Tibial artery (tissue), 4 donors: ENCODE results near the gene STRADB.
"Not testable (repeated sequence)": the region's sequence is repeated elsewhere in the genome, so short reads cannot be mapped to it uniquely, and the experiment has no call there.

ENCODE experiments used
- DNase-seq, 2 donors: peaks; one replicate each; pipeline ENCODE4 v3.0.0-alpha.2; 2019
- H3K27ac ChIP-seq, 2 donors: fragments of 200-600 bp; sonication (generic) in 1 of 2; 1 replicate in 1 of 2; 2 replicates in 1 of 2; pipeline ENCODE4 v1.5.1; 2018 to 2019; ENCODE audit warnings: mild to moderate bottlenecking in 1 of 2
- H3K27me3 ChIP-seq, 2 donors: fragments of 200-600 bp; sonication (generic) in 1 of 2; one replicate each; pipeline versions ENCODE4 v1.5.1 to v1.6.0; 2016 to 2019
- H3K36me3 ChIP-seq, 3 donors: fragments of 200-600 bp; sonication (generic) in 2 of 3; one replicate each; pipeline ENCODE4 v1.5.1; 2016 to 2019; ENCODE audit warnings: mild to moderate bottlenecking in 2 of 3
- H3K4me1 ChIP-seq, 4 donors: fragments of 200-600 bp; sonication (generic) in 2 of 4; 1 replicate in 3 of 4; 2 replicates in 1 of 4; pipeline ENCODE4 v1.5.1; 2016 to 2019
- H3K4me3 ChIP-seq, 2 donors: fragments of 200-600 bp; sonication (generic) in 1 of 2; 1 replicate in 1 of 2; 2 replicates in 1 of 2; pipeline ENCODE4 v1.5.1; 2018 to 2019; ENCODE audit warnings: mild to moderate bottlenecking in 2 of 2
- H3K9me3 ChIP-seq, 3 donors: fragments of 200-600 bp; sonication (generic) in 1 of 3; one replicate each; pipeline ENCODE4 v1.5.1; 2016 to 2019
- CTCF ChIP-seq, 2 experiments: fragments of 200-600 bp in 1 of 2; fragments of 450-650 bp in 1 of 2; IDR thresholded peaks; one replicate each; pipeline ENCODE4 v1.5.1; 2017 to 2019; ENCODE audit warnings: antibody characterized with exemption in 2 of 2, mild to moderate bottlenecking in 1 of 2, moderate library complexity in 1 of 2
- intact Hi-C: fragments of 100-400 bp; cut with DNase I; formaldehyde crosslinking; loops from one replicate; pipeline ENCODE4 v1.15.0; 2023; ENCODE audit warnings: low total_unique reads

The STRADB gene

GRCh38 chr2:201470821-201471731 lies 19.5 kb downstream of the STRADB start:
- H3K27ac ChIP-seq, result no peak overlapping the region
- no peaks in the 10 kb centered on the region for H3K27me3 ChIP-seq
- TF ChIP-seq CTCF (IDR thresholded peaks at IDR 0.05), result no peak
- no peaks in the 10 kb centered on the region for H3K9me3 ChIP-seq
- intact Hi-C loops, result no loop called here
- peaks cover 0 to 9% (median 0%) of the 10 kb centered on the region in 4 donors for H3K4me1 ChIP-seq
- no peak overlapping the region for H3K4me3 ChIP-seq
- DNase-seq, result no peak
- H3K36me3 ChIP-seq, result peaks cover 60 to 79% (median 65%) of the 10 kb centered on the region in 3 donors

- DNase-seq, result no peak
- H3K27ac ChIP-seq, result no peak overlapping the region
- H3K9me3 ChIP-seq, result no peaks in the 10 kb centered on the region
- no peak for TF ChIP-seq CTCF (IDR thresholded peaks at IDR 0.05)
- H3K36me3 ChIP-seq, result peaks cover 60 to 78% (median 65%) of the 10 kb centered on the region in 3 donors
- intact Hi-C loops, result no loop called here
- no peaks in the 10 kb centered on the region for H3K27me3 ChIP-seq
- H3K4me1 ChIP-seq, result peaks cover 0 to under 1% (median 0%) of the 10 kb centered on the region in 4 donors
- H3K4me3 ChIP-seq, result no peak overlapping the region
These were observed 20.3 kb downstream of the STRADB start for GRCh38 chr2:201471732-201472393.

GRCh38 chr2:201472411-201472810 lies 20.9 kb downstream of the STRADB start:
- H3K36me3 ChIP-seq, result peaks cover 60 to 78% (median 68%) of the 10 kb centered on the region in 3 donors
- intact Hi-C loops, result no loop called here
- no peak for TF ChIP-seq CTCF (IDR thresholded peaks at IDR 0.05)
- H3K27ac ChIP-seq, result no peak overlapping the region
- H3K4me1 ChIP-seq, result no peaks in the 10 kb centered on the region
- no peaks in the 10 kb centered on the region for H3K9me3 ChIP-seq
- no peaks in the 10 kb centered on the region for H3K27me3 ChIP-seq
- H3K4me3 ChIP-seq, result no peak overlapping the region
- DNase-seq, result no peak

- Histone ChIP-seq H3K36me3 (peaks cover 27 to 55% (median 35%) of the 10 kb centered on the region in 3 donors), H3K4me1 (no peaks in the 10 kb centered on the region), H3K27ac (no peak overlapping the region), H3K4me3 (no peak overlapping the region), H3K9me3 (no peaks in the 10 kb centered on the region), H3K27me3 (no peaks in the 10 kb centered on the region)
- TF ChIP-seq CTCF (IDR thresholded peaks at IDR 0.05), result no peak
- intact Hi-C loops, result no loop called here
- DNase-seq, result no peak
These were observed 31.0 kb downstream of the STRADB start for GRCh38 chr2:201482543-201482942.

GRCh38 chr2:201483342-201483741 lies 31.8 kb downstream of the STRADB start:
- no peaks in the 10 kb centered on the region for H3K4me1 ChIP-seq
- H3K27ac ChIP-seq, result no peak overlapping the region
- no peak overlapping the region for H3K4me3 ChIP-seq
- no peaks in the 10 kb centered on the region for H3K27me3 ChIP-seq
- DNase-seq, result no peak
- H3K36me3 ChIP-seq, result peaks cover 19 to 47% (median 33%) of the 10 kb centered on the region in 3 donors
- intact Hi-C loops, result no loop called here
- H3K9me3 ChIP-seq, result no peaks in the 10 kb centered on the region
- TF ChIP-seq CTCF (IDR thresholded peaks at IDR 0.05), result no peak

GRCh38 chr2:201483758-201484157 lies 32.2 kb downstream of the STRADB start:
- H3K27ac ChIP-seq, H3K4me3 ChIP-seq, H3K9me3 ChIP-seq, DNase-seq, H3K4me1 ChIP-seq, intact Hi-C loops, H3K27me3 ChIP-seq: not testable (repeated sequence)
- H3K36me3 ChIP-seq, result peaks cover 14 to 43% (median 29%) of the 10 kb centered on the region in 3 donors
